HEK293 (cell line): Measurements from ENCODE around the gene PCNX4.

ENCODE experiments used
- CTCF ChIA-PET: fragments of 350-600 bp; formaldehyde crosslinking; extraction: SDS; loops from one replicate; lab custom pipeline; 2021; ENCODE audit warnings: antibody characterized with exemption; lab: Yijun Ruan, JAX
- POLR2A ChIA-PET: fragments of 300-600 bp; formaldehyde crosslinking; extraction: SDS; loops from one replicate; lab custom pipeline; 2020; ENCODE audit warnings: antibody characterized with exemption, inconsistent platforms; lab: Yijun Ruan, JAX
- H3K27ac ChIP-seq: fragments of 200-500 bp; sonication (Bioruptor generic); 2 replicates; pipeline ENCODE4 v1.5.1; 2014; ENCODE audit warnings: low read depth, low read length, control low read depth, inconsistent platforms; ENCODE audit errors: extremely low read depth
- H3K36me3 ChIP-seq, 2 experiments: fragments of 200-500 bp in 1 of 2; sonication (Bioruptor generic) in 1 of 2; 1 replicate in 1 of 2; 2 replicates in 1 of 2; pipeline ENCODE4 v1.5.1; 2014 to 2017; ENCODE audit warnings: inconsistent platforms in 2 of 2, low read length in 2 of 2; ENCODE audit not compliant: control insufficient read depth in 2 of 2, insufficient read depth in 1 of 2
- H3K4me1 ChIP-seq: fragments of 200-500 bp; sonication (Bioruptor generic); 2 replicates; pipeline ENCODE4 v1.5.1; 2014; ENCODE audit warnings: mild to moderate bottlenecking, low read length, inconsistent platforms; ENCODE audit not compliant: control insufficient read depth, insufficient read depth
- H3K4me3 ChIP-seq: 2 replicates; pipeline ENCODE4 v1.5.1; 2011; ENCODE audit warnings: low read depth, mild to moderate bottlenecking, control low read depth, low read length, moderate library complexity
- H3K9me3 ChIP-seq: fragments of 200-500 bp; sonication (Bioruptor generic); 2 replicates; pipeline ENCODE4 v1.5.1; 2014; ENCODE audit warnings: low read depth, low read length, inconsistent platforms; ENCODE audit not compliant: control insufficient read depth, insufficient read depth
- BCL11B ChIP-seq: fragments of 450-650 bp; formaldehyde crosslinking; IDR thresholded peaks from 2 replicates; pipeline ENCODE4 v1.5.1; 2016; ENCODE audit warnings: low read depth, missing biosample characterization, missing genetic modification characterization
- BCL6B ChIP-seq: fragments of 450-650 bp; formaldehyde crosslinking; IDR thresholded peaks from 2 replicates; pipeline ENCODE4 v1.5.1; 2017; ENCODE audit warnings: missing biosample characterization, missing genetic modification characterization
- EGR2 ChIP-seq: fragments of 450-650 bp; formaldehyde crosslinking; IDR thresholded peaks from 2 replicates; pipeline ENCODE4 v1.5.1; 2016; ENCODE audit warnings: low read depth, missing biosample characterization, missing genetic modification characterization
- GFI1B ChIP-seq: fragments of 450-650 bp; formaldehyde crosslinking; IDR thresholded peaks from 2 replicates; pipeline ENCODE4 v1.5.1; 2016; ENCODE audit warnings: missing biosample characterization, missing genetic modification characterization
- HOXC10 ChIP-seq: sonication (generic); formaldehyde crosslinking; IDR thresholded peaks from 2 replicates; pipeline ENCODE4 v1.8.1; 2023; ENCODE audit warnings: mild to moderate bottlenecking, missing genetic modification reagents
- KLF16 ChIP-seq: fragments of 450-650 bp; formaldehyde crosslinking; IDR thresholded peaks from 2 replicates; pipeline ENCODE4 v1.5.1; 2017; ENCODE audit warnings: missing biosample characterization, missing genetic modification characterization
- KLF8 ChIP-seq: fragments of 450-650 bp; formaldehyde crosslinking; IDR thresholded peaks from 2 replicates; pipeline ENCODE4 v1.5.1; 2016; ENCODE audit warnings: missing biosample characterization, missing genetic modification characterization
- SETDB1 ChIP-seq: IDR thresholded peaks from one replicate; pipeline ENCODE4 v1.6.1; 2017; ENCODE audit warnings: mild to moderate bottlenecking, low read length, moderate library complexity, mixed read lengths; ENCODE audit not compliant: insufficient read length
- ZBTB1 ChIP-seq: fragments of 450-650 bp; formaldehyde crosslinking; IDR thresholded peaks from 2 replicates; pipeline ENCODE4 v1.5.1; 2016; ENCODE audit warnings: missing biosample characterization, missing genetic modification characterization
- ZBTB21 ChIP-seq: fragments of 450-650 bp; formaldehyde crosslinking; IDR thresholded peaks from 2 replicates; pipeline ENCODE4 v1.5.1; 2017; ENCODE audit warnings: missing biosample characterization, missing genetic modification characterization
- ZBTB48 ChIP-seq: fragments of 450-650 bp; formaldehyde crosslinking; IDR thresholded peaks from 2 replicates; pipeline ENCODE4 v1.5.1; 2016; ENCODE audit warnings: missing biosample characterization, missing genetic modification characterization
- ZIC2 ChIP-seq: fragments of 450-650 bp; formaldehyde crosslinking; IDR thresholded peaks from 2 replicates; pipeline ENCODE4 v1.5.1; 2016; ENCODE audit warnings: missing biosample characterization, missing genetic modification characterization
- ZNF10 ChIP-seq: fragments of 450-650 bp; formaldehyde crosslinking; IDR thresholded peaks from 2 replicates; pipeline ENCODE4 v1.5.1; 2017; ENCODE audit warnings: missing biosample characterization, missing genetic modification characterization
- ZNF155 ChIP-seq: fragments of 450-650 bp; formaldehyde crosslinking; IDR thresholded peaks from 2 replicates; pipeline ENCODE4 v1.5.1; 2016; ENCODE audit warnings: missing biosample characterization, missing genetic modification characterization
- ZNF174 ChIP-seq: fragments of 450-650 bp; formaldehyde crosslinking; IDR thresholded peaks from 2 replicates; pipeline ENCODE4 v1.5.0; 2017; ENCODE audit warnings: missing biosample characterization, mild to moderate bottlenecking, missing genetic modification characterization
- ZNF311 ChIP-seq: fragments of 450-650 bp; formaldehyde crosslinking; IDR thresholded peaks from 2 replicates; pipeline ENCODE4 v1.5.1; 2017; ENCODE audit warnings: missing biosample characterization, missing genetic modification characterization, borderline replicate concordance
- ZNF341 ChIP-seq: fragments of 450-650 bp; formaldehyde crosslinking; IDR thresholded peaks from 2 replicates; pipeline ENCODE4; 2016; ENCODE audit warnings: low read depth, missing biosample characterization, missing genetic modification characterization
- ZNF426 ChIP-seq: fragments of 450-650 bp; formaldehyde crosslinking; IDR thresholded peaks from 2 replicates; pipeline ENCODE4 v1.5.1; 2017; ENCODE audit warnings: missing biosample characterization, missing genetic modification characterization, mild to moderate bottlenecking, inconsistent platforms, moderate library complexity
- ZNF544 ChIP-seq: fragments of 450-650 bp; formaldehyde crosslinking; IDR thresholded peaks from 2 replicates; pipeline ENCODE4 v1.5.0; 2017; ENCODE audit warnings: missing biosample characterization, missing genetic modification characterization
- ZNF560 ChIP-seq: fragments of 450-650 bp; formaldehyde crosslinking; IDR thresholded peaks from 2 replicates; pipeline ENCODE4 v1.5.1; 2017; ENCODE audit warnings: missing biosample characterization, missing genetic modification characterization, borderline replicate concordance
- ZNF629 ChIP-seq: fragments of 450-650 bp; formaldehyde crosslinking; IDR thresholded peaks from 2 replicates; pipeline ENCODE4 v1.5.1; 2017; ENCODE audit warnings: missing biosample characterization, missing genetic modification characterization
- ZNF677 ChIP-seq: fragments of 450-650 bp; IDR thresholded peaks from 2 replicates; pipeline ENCODE4 v1.5.0; 2018; ENCODE audit warnings: missing biosample characterization, mild to moderate bottlenecking, missing genetic modification characterization, moderate library complexity
- ZSCAN23 ChIP-seq: fragments of 450-650 bp; formaldehyde crosslinking; IDR thresholded peaks from 2 replicates; pipeline ENCODE4 v1.5.1; 2016; ENCODE audit warnings: missing biosample characterization, missing genetic modification characterization
- ZSCAN30 ChIP-seq: fragments of 450-650 bp; IDR thresholded peaks from 2 replicates; pipeline ENCODE4 v1.5.1; 2018; ENCODE audit warnings: missing biosample characterization, mild to moderate bottlenecking, missing genetic modification characterization, moderate library complexity
- TF ChIP-seq, protein P1 (sequence below): fragments of 450-650 bp; formaldehyde crosslinking; IDR thresholded peaks from 2 replicates; pipeline ENCODE4 v1.5.1; 2017; ENCODE audit warnings: missing biosample characterization, missing genetic modification characterization
- TF ChIP-seq, protein P2 (sequence below): fragments of 450-650 bp; formaldehyde crosslinking; IDR thresholded peaks from 2 replicates; pipeline ENCODE4 v1.5.1; 2016; ENCODE audit warnings: missing biosample characterization, missing genetic modification characterization

The PCNX4 gene

GRCh38 chr14:60212503-60213371 lies 121.0 kb downstream of the PCNX4 start:
- CTCF ChIA-PET, result interaction anchor here (0.6 kb wide), 1 partner anchor 33 kb away, joined by 4 read pairs; no protein-coding TSS in a partner anchor
- TF ChIP-seq ZIC2 (tag by site-specific recombination), result no peak
- POLR2A ChIA-PET, result no interaction called here
- no peaks in the 10 kb centered on the region for H3K4me1 ChIP-seq
- H3K27ac ChIP-seq, result no peak overlapping the region
- H3K36me3 ChIP-seq, result no peaks in the 10 kb centered on the region
- H3K4me3 ChIP-seq, result no peak overlapping the region
- no peaks in the 10 kb centered on the region for H3K9me3 ChIP-seq

DNA sequence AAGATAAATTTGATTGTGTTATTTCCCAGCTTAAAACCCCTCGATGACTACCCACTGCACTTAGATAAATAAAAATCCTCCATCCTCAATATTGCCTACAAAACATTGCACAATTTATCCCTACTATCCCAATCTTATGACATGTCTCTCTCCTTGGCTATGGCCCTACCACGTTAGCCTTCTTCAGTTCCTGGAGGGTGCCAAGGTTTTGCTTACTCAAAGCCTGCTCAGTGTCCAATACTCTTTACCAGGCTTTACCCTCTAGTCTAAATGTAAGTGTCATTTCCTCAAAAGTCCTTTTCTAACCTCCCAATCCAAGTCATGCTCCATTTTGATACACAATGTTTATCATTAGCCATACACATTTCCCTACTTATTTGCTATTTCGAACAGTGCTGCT lies 122.3 kb downstream of the PCNX4 start:
- TF ChIP-seq ZSCAN30 (tag by site-specific recombination) (no peak), ZNF341 (no peak), SETDB1 (no peak), KLF16 (tag by site-specific recombination) (no peak), ZBTB1 (tag by site-specific recombination) (no peak), HOXC10 (CRISPR knock-in tag) (no peak), ZNF426 (tag by site-specific recombination) (no peak), KLF8 (no peak), GFI1B (tag by site-specific recombination) (no peak), BCL6B (tag by site-specific recombination) (no peak), ZSCAN23 (tag by site-specific recombination) (no peak), BCL11B (tag by site-specific recombination) (no peak), ZBTB21 (tag by site-specific recombination) (no peak), ZBTB48 (tag by site-specific recombination) (no peak)
- TF ChIP-seq, protein P1, sequence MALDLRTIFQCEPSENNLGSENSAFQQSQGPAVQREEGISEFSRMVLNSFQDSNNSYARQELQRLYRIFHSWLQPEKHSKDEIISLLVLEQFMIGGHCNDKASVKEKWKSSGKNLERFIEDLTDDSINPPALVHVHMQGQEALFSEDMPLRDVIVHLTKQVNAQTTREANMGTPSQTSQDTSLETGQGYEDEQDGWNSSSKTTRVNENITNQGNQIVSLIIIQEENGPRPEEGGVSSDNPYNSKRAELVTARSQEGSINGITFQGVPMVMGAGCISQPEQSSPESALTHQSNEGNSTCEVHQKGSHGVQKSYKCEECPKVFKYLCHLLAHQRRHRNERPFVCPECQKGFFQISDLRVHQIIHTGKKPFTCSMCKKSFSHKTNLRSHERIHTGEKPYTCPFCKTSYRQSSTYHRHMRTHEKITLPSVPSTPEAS (tag by site-specific recombination), result no peak
- TF ChIP-seq, protein P2, sequence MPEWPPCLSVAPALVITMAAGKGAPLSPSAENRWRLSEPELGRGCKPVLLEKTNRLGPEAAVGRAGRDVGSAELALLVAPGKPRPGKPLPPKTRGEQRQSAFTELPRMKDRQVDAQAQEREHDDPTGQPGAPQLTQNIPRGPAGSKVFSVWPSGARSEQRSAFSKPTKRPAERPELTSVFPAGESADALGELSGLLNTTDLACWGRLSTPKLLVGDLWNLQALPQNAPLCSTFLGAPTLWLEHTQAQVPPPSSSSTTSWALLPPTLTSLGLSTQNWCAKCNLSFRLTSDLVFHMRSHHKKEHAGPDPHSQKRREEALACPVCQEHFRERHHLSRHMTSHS (tag by site-specific recombination), result no peak
- TF ChIP-seq, all 188 proteins: peak for 0
- POLR2A ChIA-PET, result no interaction called here
- Histone ChIP-seq H3K27ac (no peak overlapping the region), H3K9me3 (no peaks in the 10 kb centered on the region), H3K36me3 (no peaks in the 10 kb centered on the region), H3K4me3 (no peak overlapping the region), H3K4me1 (no peaks in the 10 kb centered on the region)
- CTCF ChIA-PET, result no interaction called here

- ChIA-PET CTCF (no interaction called here), POLR2A (no interaction called here)
- H3K36me3 ChIP-seq, result no peaks in the 10 kb centered on the region
- no peak overlapping the region for H3K4me3 ChIP-seq
- no peak overlapping the region for H3K27ac ChIP-seq
- no peaks in the 10 kb centered on the region for H3K4me1 ChIP-seq
- H3K9me3 ChIP-seq, result no peaks in the 10 kb centered on the region
- TF ChIP-seq ZNF629 (tag by site-specific recombination), result no peak
- no peak for TF ChIP-seq ZNF311 (tag by site-specific recombination)
- no peak for TF ChIP-seq ZSCAN23 (tag by site-specific recombination)
- no peak for TF ChIP-seq ZNF174
- no peak for TF ChIP-seq ZNF677 (tag by site-specific recombination)
- TF ChIP-seq ZNF560 (tag by site-specific recombination), result no peak
- no peak for TF ChIP-seq KLF8
- no peak for TF ChIP-seq EGR2 (tag by site-specific recombination)
- no peak for TF ChIP-seq ZNF544 (tag by site-specific recombination)
- no peak for TF ChIP-seq ZNF155 (tag by site-specific recombination)
- no peak for TF ChIP-seq ZNF10 (tag by site-specific recombination)
These were observed 122.8 kb downstream of the PCNX4 start for GRCh38 chr14:60214415-60215126.
